ENCODE data around the gene ARID3B. TPM values are rescaled to one million over a fixed set of nuclear protein-coding genes. Genes with fewer than 3 reads are reported as not detected.
"Not testable (repeated sequence)": the region's sequence is repeated elsewhere in the genome, so short reads cannot be mapped to it uniquely, and the experiment has no call there.

The ARID3B gene
- total RNA-seq, 1 donor from 2014 or later: 2.7 TPM

- no peak for DNase-seq (ENCODE audit: low spot score)
- intact Hi-C loops (cut with DNase I): no loop called here
Observed at GRCh38 chr15:74628949-74629348, 87.9 kb downstream of the ARID3B start.

- intact Hi-C loops (cut with DNase I): loop anchor here (2.0 kb wide), 1 partner anchor 255 kb away; no protein-coding TSS in a partner anchor
- not testable (repeated sequence) for DNase-seq (ENCODE audit: low spot score)
Observed at GRCh38 chr15:74629696-74630095, 88.7 kb downstream of the ARID3B start.

- intact Hi-C loops (cut with DNase I): loop anchor here (2.0 kb wide), 1 partner anchor 256 kb away; no protein-coding TSS in a partner anchor
- no peak for DNase-seq (ENCODE audit: low spot score)
Observed at GRCh38 chr15:74630284-74631086, 89.5 kb downstream of the ARID3B start.

GRCh38 chr15:74631087-74631385 lies 90.0 kb downstream of the ARID3B start:
- intact Hi-C loops (cut with DNase I): loop anchor here (2.0 kb wide), 1 partner anchor 256 kb away; no protein-coding TSS in a partner anchor
- no peak for DNase-seq (ENCODE audit: low spot score)

- no peak for DNase-seq (ENCODE audit: low spot score)
- intact Hi-C loops (cut with DNase I): loop anchor here (2.0 kb wide), 1 partner anchor 257 kb away; no protein-coding TSS in a partner anchor
Observed at GRCh38 chr15:74631408-74631807, 90.4 kb downstream of the ARID3B start.

- intact Hi-C loops (cut with DNase I): loop anchor here (2.0 kb wide), 1 partner anchor 257 kb away; no protein-coding TSS in a partner anchor
- no peak for DNase-seq (ENCODE audit: low spot score)
Observed at GRCh38 chr15:74631935-74632560, 91.0 kb downstream of the ARID3B start.

GRCh38 chr15:74632601-74633000 lies 91.6 kb downstream of the ARID3B start:
- intact Hi-C loops (cut with DNase I): no loop called here
- DNase-seq (ENCODE audit: low spot score): no peak

GRCh38 chr15:74633781-74634180 lies 92.8 kb downstream of the ARID3B start:
- intact Hi-C loops (cut with DNase I): no loop called here
- DNase-seq (ENCODE audit: low spot score): no peak

- intact Hi-C loops (cut with DNase I): loop anchor here (1.0 to 5.0 kb wide), 2 partner anchors 134 to 317 kb away; no protein-coding TSS in a partner anchor
- DNase-seq (ENCODE audit: low spot score): no peak
Observed at GRCh38 chr15:74635228-74635627, 94.2 kb downstream of the ARID3B start.

GRCh38 chr15:74636984-74637383 lies 96.0 kb downstream of the ARID3B start:
- intact Hi-C loops (cut with DNase I): loop anchor here (5.0 kb wide), 1 partner anchor 315 kb away; no protein-coding TSS in a partner anchor
- no peak for DNase-seq (ENCODE audit: low spot score)

GRCh38 chr15:74641151-74641550 lies 100.1 kb downstream of the ARID3B start:
- intact Hi-C loops (cut with DNase I): no loop called here
- no peak for DNase-seq (ENCODE audit: low spot score)

GRCh38 chr15:74642348-74642733 lies 101.3 kb downstream of the ARID3B start:
- intact Hi-C loops (cut with DNase I): no loop called here
- DNase-seq (ENCODE audit: low spot score): no peak

- DNase-seq (ENCODE audit: low spot score): no peak
- intact Hi-C loops (cut with DNase I): no loop called here
Observed at GRCh38 chr15:74642734-74643664, 102.0 kb downstream of the ARID3B start.

- intact Hi-C loops (cut with DNase I): no loop called here
- no peak for DNase-seq (ENCODE audit: low spot score)
Observed at GRCh38 chr15:74643665-74644204, 102.7 kb downstream of the ARID3B start.

- DNase-seq (ENCODE audit: low spot score): no peak
- intact Hi-C loops (cut with DNase I): no loop called here
Observed at GRCh38 chr15:74646480-74646879, 105.5 kb downstream of the ARID3B start.

Other genes starting within 250 kb of the ARID3B start
- 2.5 TPM for gene CYP11A1, start 173.6 kb upstream of the ARID3B start, total RNA-seq
- gene SEMA7A, start 107.3 kb upstream of the ARID3B start, total RNA-seq: 1.5 TPM
- 48.3 TPM for gene UBL7, start 80.1 kb upstream of the ARID3B start, total RNA-seq
- 53.1 TPM for gene CLK3, start 74.6 kb downstream of the ARID3B start, total RNA-seq
- 17.8 TPM for gene EDC3, start 154.8 kb downstream of the ARID3B start, total RNA-seq
- 0.30 TPM for gene CYP1A1, start 184.3 kb downstream of the ARID3B start, total RNA-seq
- gene CYP1A2, start 207.6 kb downstream of the ARID3B start, total RNA-seq: not detected
- gene CSK, start 240.9 kb downstream of the ARID3B start, total RNA-seq: 29.5 TPM

Measured in cardiac septum (tissue), 1 donor.